DMS153 (cell line): Measurements from ENCODE around the gene HS2ST1.

Experiments used
- DNase-seq: peaks from one replicate; lab custom pipeline; 2025; lab: John Stamatoyannopoulos, UW

HS2ST1 gene

DNA sequence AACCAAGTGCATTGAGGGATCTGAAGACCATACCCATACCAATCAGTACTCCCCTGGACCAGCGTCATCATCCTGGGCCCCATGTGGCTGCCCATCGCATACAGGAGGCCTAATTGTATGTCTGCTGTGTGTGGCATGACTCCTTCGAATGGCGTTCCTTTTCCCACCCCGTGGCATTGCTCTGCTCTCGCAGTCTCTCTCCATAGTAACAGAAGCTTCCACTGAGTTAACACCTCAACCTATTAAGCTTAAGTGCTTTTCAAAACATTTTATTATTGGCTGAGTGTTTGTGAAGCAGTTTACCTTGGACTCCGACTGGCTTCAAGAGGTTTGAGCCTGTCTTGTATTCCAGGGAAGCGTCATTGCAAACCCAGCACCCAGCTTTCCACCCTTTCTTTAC, 227.1 kb downstream of the HS2ST1 start:
- peak; percentile 51 for DNase-seq

DNA sequence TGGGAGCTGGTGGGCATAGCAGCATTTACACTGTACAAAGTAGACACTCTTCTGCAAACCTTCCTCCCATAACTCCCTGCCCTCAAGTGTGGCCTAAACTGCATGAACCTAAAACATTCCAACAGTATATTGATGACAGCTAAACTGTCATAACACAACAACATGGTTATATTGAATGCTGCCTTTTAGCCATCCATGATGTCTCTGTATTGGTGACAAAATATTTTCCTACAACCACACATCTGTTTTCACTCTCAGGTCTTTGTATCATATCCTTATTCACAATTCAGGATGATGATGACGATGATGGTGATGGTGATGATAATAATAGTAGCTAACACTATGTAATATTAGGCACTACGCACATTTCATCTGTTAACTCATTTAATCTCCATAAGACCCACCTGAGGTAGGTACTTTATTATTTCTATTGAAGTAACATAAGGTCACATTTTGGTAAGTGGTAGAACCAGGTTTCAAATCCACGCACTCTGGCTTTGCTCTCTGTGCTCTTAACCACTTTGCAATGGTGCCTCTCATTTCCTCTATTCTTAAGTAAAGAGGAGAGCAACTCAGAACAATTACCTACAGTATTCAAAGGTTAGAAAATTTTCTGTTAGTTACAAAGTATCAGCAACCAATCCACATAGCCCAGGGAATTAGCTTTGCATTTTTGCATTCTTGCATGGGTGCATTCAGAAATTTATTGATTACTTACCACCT, 229.1 kb downstream of the HS2ST1 start:
- DNase-seq, result no peak

DNA sequence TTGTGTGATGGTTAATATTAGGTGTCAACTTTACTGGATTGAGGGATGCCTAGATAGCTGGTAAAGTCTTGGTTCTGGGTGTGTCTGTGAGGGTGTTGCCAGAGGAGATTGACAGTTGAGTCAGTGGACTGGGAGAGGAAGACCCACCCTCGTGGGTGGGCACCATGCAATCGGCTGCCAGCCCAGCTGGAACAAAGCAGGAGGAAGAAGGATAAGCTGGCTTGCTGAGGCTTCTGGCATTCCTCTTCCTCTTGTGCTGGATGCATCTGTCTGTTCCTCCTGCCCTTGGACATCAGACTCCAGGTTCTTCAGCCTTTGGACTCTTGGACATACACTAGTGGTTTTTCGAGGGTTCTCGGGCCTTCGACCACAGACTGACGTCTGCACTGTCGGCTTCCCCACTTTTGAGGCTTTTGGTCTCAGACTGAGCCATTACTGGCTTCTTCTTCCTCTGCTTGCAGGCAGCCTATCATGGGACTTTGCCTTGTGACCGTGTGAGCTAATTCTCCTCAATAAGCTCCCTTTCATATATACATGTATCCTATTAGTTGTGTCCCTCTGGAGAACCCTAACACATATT, 230.0 kb downstream of the HS2ST1 start:
- no peak for DNase-seq

DNA sequence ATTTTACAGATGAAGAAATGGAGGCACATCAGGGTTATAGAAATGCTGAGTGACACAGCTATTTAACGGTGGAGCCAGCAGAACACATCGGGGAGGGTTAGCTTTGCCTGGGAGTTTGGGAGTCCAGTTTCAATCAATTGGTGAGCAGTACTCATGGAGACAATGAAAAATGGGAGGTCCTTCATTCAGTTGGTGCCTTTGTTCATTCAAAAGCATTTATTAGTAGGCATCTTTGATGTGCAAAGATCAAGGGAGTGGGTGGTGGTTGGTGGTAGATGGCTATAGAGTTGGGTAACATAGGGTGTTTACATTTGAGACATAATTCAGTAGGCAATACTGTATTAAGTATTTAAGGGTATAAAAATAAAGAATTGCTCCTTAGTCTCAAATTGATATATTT, 230.5 kb downstream of the HS2ST1 start:
- DNase-seq, result no peak

DNA sequence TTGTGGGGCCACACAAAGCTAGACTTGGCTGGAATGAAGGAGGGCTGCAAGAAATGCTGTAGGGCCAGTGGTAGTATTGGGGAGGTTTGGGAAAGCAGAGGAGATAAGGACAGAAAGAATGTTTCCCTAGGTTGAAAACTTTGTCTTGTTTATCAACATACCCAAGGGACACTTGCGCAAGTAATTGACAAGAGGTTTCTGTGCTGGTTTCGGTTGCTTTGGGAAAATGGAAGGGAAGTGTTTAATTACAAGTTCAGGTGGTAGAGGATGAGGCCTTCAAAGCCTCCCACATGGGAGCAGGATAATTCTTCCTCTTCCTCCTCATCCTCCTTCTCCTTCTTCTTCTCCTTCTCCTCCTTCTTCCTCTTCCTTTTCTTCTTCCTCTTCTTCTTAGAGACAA, 232.1 kb downstream of the HS2ST1 start:
- DNase-seq, result no peak

DNA sequence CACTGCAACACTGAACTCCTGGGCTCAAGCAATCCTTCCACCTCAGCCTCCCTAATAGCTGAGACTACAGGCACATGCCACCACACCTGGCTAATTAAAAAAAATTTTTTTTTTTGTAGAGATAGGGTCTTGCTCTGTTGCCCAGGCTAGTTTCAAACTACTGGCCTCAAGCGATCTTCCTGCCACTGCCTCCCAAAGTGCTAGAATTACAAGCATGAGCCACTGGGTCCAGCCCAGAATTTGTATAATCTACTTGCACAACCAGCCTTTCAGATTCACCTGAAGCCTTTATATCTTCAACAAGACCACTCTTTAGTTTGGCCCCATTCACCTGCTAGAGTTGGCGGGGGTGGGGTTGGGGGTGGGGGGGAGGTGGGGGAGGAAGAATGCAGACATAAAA, 232.6 kb downstream of the HS2ST1 start:
- DNase-seq, result no peak

DNA sequence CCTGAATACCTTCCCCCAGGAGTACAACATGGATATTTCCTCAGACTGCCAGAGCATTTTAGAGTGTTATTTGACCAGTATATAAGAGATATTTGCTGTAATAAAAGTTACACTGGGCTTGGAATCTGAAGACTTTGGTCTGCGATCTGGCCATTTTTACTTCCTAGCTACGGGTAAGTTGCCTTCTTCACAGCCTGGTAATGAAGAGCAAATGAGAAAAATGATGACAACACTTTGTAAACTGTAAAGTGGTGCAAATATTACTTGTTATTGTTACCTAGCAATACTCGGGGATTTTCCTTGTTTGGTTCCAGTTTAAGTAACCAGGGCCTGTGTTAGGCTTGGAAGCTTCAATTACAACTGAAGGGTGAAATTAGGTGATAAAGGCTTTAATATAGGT, 233.4 kb downstream of the HS2ST1 start:
- no peak for DNase-seq

DNA sequence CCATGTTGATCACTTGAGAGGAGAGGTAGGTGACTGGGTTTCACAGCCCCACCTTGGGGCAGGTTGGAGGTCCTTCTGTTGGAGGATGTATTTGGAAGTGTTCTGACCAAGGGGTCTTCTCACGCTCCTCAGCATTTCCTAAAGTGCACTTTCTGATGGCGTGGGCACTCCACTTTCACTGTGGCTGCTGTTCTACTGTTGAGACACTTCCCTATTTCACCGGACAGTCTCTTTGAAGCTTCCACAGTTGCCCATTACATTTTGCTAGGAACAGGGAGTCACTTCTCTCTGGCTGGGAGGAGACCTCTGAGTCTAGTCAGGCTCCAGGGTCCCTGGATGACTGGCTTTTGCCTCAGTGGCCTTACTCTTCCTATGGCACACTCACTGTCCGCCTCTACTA, 234.2 kb downstream of the HS2ST1 start:
- no peak for DNase-seq

DNA sequence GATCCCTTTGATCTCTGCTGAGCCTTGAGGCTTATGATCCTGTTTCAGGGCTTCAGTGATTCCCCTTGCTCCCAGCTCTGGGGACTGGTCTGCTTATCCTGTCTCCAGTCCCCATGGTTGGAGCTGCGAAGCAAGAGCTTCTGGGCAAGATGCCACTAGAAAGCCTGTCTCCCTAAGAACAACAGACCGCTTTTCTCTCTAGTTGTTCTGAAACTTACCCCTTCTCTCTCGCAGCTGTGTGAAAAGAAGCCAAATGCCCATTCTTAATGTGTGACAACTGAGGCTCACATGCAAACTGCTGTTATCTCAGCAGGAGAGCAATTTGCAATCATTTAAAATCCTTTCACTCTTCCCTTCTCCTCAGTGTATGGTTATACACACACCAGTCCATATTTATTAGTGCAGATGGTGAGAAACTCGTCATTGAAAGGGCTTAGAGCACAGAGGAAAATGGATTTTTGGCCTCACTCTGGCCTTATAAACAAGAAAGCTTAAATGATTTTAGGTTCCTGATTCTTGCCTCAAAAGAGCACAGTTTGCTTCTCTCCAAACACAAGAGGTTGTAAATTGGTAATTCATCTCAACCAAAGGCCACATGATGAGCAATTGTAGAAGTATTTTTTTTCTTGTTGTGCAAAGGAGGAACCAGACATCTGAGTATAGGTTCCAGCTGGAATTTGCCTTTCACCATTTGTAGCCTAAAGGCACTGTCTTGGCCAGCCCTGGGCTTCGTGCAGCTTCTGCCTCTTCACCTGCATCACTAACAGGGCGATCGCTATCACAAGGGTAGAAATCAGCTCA, 235.0 kb downstream of the HS2ST1 start:
- no peak for DNase-seq

DNA sequence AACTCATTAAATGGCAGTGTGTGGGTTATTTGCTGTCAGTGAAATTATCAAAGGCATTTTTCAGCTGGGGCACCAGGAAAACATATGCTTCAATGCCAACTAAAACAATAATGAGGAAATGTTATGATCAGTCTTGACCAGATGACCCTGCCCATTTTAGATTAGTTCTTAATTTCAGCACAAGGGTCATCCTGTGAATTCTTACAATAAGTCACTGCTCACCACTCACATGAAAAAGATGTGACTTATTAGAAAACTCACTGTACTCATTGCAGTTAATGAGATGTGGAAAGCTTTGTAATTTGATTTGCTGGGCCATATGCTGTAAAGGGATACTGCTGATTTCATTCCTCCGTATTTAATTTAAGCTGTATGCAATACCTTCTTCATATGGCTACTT, 235.7 kb downstream of the HS2ST1 start:
- DNase-seq, result no peak

DNA sequence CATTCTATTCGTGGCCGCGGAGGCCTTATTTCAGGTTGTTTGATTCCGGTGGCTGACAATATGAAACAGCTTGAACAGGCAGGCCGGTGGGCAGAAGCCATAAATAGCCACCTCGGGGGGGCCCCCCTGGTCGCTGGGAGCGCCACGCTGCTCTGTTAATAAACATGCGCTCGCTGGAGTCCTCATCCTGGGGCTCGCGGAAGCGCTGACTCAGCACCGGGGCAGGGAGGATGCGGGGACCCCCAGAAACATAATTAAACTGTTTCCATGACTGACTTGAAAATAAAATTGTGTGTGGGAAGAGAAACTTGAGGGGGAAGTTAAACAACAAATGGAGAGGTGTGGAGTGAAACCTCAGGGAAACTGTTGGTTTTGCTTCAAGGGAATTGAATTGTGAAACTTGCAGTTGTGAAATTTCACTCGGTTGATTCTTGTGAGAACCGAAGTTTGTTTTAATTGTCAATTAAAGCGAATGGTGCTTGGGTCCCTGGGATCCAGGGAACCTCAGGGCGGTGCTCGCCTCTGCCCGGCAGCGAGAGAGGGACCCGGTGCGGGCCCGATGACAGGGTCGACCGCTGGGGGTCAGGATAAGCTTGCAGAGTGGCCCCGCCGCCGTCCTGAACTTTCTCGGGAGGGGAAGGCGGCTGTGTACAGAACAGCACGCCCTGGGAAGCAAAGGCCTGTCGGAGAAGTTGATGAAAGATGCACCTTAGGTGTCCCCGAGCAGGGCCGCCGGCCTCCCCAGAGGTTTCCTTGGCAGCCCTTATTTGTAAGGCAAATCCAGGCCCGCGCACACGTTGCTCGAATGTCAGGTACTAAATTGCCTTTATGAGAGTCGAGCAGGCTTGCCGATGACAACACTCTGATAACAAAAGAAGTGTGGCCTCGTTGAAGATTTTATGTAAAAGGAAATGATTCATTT, 237.3 kb downstream of the HS2ST1 start:
- DNase-seq, result peak; percentile 59

DNA sequence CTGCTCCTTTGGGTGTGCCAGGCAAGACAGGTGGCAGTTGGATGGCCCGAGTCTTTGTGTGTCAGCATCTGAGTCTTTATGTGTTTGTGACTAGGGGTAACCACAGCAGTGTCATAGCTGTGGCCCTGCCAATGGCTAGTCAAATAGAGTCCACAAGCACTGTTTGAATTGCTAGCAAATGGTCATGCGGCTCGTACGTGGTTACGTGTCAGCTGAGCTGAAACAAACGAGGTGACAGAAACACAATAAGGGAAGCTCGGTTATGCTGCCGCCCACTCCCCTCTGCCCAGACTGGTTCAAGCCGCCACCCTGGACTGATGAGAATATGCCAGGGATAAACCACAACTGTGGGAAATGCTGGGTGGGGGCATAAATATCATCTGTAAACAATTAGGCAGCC, 239.9 kb downstream of the HS2ST1 start:
- DNase-seq, result peak; percentile 53

DNA sequence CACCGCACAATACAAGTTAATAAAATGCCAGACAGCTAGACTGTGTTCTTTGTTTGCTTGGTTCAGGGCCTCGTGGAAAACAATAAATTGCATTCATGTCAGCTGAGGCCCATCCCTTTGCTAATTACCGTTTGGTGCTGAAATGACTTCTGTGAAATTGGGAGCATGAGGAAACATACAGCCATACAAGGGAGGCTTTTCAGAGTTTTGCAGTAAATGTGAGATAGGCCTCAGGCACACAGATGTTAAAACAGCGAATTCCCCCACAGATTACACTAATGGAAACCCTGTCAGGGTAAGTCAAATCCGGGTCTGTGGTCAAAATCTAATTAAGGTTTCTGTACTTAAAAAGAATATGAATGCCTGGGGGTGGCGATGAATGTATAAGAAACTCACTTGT, 240.7 kb downstream of the HS2ST1 start:
- peak; percentile 36 for DNase-seq

DNA sequence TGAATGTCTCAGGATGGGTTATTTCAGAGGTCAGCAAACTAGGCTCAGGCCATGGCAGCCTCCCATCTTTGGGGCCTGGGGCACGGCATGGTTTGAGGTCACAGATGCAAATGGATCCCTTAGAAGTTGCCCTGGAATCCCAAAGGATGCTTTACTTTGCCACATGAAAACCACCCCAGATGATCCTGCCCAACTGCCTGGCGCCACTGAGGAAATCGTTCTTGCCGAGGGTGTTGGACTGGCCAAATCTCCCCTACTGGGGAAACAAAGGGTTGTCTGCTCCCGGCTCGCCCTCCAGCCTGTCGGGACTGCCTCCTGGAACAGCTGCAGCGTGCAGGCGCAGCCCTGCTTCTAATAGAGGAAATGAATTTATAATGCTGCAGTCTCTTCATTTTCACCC, 241.2 kb downstream of the HS2ST1 start:
- no peak for DNase-seq

DNA sequence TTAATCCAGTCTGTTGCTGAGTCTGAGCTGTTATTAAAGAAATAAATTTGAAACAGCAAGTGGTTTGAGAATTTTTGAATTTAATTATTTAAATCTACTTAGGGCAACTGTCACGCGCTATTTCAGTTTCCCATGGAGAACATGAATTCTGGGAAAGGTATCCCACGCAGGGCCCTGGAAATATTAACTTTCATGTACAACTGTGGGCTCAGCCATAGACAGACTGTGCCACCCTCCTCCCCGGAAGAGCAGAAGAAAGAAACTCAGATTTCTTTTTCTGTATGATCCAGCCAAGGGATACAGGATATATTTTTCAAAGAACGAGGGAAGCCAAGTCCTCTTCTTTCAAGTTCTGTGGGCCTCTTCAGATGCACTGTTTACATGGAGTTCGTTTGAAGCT, 241.7 kb downstream of the HS2ST1 start:
- no peak for DNase-seq

DNA sequence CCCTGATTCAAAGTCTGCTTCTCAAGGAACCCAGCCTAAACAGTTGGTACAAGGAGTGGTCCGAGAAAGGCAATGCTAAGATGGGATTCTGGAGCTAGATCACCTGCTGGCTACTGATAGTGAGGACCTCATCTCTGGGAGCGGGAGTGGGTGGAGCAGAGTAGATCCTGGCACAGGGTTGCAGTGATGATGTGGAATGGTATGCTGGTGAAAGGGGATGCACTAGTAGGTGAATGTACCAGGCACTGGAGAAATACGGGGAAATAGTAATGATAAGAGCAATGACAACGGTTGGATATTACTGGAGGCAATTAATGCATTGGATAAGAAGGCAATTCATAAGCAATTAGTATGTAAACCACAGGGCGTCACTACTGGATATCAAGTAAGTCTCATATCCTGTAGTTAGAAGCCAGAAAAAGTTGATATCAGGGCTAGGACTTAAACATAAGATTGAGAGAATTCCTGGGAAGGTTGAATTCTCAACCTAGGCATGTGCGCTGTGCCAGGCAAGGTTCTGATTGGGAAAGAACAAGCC, 245.0 kb downstream of the HS2ST1 start:
- DNase-seq, result no peak
